Stimulated activated CD8-positive, alpha-beta memory T cell treated with anti-CD3 and anti-CD28 coated beads, Interleukin-7, amount 100 ng/mL, for 1 hour (primary cell): Measurements from ENCODE around the gene ZNF648.
"Not testable (repeated sequence)": the region's sequence is repeated elsewhere in the genome, so short reads cannot be mapped to it uniquely, and the experiment has no call there.

ENCODE experiments used
- DNase-seq, 2 donors: peaks; one replicate each; pipeline ENCODE4 v3.0.0-alpha.2; 2020; ENCODE audit warnings: low read depth in 2 of 2

ZNF648 gene, protein sequence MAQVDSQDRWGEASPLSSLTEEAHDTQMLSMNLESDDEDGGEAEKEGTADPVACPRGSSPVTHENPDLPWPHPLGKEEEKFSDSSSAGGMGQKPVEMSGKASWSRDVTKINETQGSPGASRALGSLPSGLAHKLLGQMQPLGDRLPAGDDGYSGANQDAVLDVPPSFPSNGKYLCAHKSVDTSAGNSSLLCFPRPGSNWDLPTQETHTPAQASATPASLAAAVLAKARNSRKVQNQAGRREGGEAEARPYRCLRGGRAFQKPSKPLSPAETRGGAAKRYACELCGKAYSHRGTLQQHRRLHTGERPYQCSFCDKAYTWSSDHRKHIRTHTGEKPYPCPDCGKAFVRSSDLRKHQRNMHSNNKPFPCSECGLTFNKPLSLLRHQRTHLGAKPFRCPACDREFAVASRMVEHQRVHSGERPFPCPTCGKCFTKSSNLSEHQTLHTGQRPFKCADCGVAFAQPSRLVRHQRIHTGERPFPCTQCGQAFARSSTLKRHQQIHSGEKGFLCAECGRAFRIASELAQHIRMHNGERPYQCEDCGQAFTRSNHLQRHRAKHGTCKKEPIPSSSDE

DNA sequence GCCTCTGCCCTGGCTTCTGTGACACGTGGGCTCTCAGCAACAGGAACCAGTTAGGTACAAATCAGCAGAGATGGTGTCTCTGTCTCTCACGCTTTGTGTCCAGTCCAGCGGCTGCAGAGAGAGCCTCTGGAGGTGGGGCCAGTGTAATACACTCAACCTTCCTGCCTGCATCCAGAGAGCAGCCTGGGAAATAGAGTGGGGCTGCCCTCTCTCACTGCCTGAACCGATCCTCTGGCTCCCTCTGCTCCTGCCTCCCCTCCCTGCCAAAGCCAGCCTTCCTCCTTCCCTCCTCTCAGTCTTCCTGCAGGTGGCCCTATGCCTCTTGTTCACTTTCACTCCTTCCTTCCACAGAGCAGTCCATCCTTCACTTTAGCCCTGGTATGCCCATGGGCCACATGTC is at the start of gene ZNF648:
ZNF648 (minus strand) TSS at position 119 of the 400 bp plus-strand sequence. CDS start 3,702 bp downstream, outside the sequence.
- DNase-seq, result no peak

DNA sequence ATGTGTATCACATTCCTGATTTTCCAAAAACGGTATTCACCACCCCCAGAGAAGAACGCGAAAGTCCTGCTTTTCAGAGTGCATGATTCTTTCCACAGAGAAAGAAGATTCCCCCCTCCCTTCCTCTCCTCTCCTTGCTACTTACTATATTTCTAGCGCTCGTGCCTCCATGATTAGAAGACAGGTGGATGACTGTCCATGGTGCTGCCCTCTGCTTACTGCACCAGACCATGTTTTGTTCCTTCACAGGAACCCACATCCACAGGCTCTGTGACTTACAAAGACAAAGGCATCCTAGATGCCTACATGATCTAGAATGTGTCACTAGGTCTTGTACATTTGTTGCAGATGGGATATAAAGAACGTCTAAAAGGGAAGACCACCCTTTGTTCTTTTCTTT is 49.1 kb upstream of the ZNF648 start:
- no peak for DNase-seq

DNA sequence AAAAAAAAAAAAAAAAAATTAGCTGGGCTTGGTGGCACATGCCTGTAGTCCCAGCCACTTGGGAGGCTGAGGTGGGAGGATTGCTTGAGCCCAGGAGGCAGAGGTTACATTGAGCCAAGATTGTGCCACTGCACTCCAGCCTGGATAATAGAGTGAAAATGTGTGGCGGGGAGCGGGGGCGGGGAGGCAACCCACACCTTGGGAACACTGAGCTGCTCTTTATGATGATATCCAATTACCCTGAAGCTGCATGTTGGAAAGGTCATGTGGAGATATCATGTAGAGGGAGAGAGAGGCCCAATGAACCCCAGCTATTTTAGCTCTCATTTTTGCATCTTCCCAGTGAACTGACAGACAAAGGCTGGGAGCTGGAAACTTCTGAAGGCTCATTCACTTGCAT is 48.3 kb upstream of the ZNF648 start:
- no peak for DNase-seq

DNA sequence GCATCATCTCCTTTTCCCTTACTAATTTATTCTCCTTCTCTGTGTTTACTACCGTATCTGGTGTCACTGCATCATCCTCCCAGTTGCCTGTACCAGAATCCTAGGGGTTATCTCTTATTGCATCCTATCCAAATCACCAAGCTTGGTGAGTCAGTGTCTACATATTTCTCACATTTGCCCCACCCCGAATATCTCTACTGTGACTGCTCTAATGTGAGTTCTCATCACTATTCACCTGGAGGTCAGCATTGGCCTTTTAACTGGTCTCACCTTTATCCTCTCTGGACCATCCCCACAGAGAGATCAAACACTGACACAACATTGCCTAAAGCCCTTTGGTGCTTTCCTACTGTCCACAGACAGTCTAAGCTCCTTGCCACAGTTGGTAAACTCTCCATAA is 45.7 kb upstream of the ZNF648 start:
- DNase-seq, result no peak

DNA sequence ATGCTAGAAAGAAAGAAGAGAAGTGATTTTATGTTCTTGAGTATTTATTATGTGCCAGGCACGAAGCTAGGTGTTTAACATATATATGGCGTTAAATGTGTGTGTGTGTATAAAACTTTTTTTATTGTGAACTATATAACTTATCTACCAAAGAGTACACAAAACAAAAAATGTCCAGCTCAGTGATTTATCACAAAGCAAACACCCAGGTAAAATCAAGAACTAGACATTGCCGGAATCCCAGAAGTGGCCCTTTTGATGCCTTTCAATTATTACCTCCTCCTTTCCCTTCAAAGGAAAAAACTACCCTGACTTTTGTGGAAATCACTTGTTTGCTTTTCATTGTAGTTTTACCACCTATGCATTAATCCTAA is 40.5 kb upstream of the ZNF648 start:
- no peak for DNase-seq

DNA sequence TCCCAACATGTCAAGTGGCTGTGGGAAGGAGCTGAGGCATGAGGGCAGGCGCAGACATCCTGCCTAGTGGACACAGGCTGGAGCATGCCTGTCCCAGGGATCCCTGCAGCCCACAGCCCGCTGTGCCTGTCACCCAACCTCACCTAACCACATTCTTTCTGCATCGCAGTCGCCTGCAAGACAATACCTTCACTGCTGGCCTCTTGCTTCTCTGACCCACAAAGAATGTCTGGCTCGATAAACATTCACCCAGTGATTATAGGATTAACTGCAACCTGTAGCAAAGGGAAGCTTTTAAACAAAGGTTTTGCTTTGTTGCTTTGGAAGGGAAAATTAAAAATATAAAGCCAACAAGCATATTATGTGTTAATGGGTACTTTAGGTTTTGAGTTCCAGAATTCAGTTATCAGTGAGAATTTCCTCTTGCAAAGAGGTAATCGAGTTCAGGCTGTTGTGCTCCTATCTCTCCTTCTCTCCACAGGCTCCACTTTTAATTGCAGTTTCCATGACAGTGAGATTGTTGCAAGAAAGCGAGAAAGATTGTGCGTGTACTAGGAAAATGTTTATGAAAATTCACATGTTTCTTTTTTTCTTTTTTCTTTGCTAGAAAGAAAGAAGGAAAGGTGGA is 40.0 kb upstream of the ZNF648 start:
- no peak for DNase-seq

DNA sequence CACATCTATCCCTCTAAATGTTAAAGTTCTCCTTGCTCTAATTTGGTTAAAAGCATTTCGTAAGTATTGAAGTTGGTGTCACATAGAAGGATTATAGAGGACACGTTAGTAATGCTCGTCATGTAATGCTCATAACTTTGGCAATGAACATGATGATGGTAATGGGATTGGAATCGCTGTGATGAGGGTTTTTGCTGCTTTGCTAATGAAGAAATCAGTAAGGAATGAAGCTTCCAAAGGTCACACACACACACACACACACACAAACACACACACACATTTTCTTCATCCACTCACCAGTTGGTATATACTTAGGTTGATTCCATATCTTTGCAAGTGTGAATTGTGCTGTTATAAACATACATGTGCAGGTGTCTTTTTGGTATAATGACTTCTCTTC is 36.8 kb upstream of the ZNF648 start:
- DNase-seq, result no peak

DNA sequence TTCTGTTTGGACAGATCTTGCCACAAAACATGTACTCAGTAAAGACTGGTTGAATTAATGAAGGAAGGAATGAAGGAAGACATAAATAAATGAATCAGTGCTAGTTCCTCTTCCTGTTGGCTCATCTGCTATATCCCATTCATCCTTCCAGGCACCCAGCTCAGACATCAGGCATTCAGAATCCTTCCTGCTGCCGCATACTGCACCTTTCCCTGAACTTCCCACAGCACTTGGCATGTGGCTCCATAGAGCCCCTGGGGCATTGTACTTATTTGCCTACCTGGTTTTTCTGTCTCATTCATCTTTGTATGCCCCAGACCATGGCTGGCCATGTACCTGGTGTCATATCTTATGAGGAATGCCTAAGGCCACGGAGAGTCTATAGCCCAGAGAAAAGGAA is 34.4 kb upstream of the ZNF648 start:
- no peak for DNase-seq

DNA sequence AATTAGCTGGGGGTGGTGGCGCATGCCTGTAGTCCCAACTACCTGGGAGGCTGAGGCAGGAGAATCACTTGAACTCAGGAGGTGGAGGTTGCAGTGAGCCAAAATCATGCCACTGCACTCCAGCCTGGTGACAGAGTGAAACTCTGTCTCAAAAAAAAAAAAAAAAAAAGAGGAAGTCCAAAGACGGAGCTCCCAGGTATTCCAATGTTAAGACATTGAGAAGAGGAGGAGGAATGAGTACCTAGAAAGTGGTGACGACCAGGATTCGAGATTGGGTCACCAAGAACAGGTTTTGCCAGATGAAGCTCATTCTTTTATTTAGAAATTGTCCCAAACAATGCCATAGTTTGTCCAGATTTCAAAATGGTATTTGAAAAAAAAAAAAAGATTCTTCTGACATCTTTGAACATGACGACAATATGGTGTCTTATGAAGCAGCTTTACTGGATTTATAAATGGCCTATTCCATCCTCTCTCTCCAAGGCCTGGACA is 33.0 kb upstream of the ZNF648 start:
- not testable (repeated sequence) for DNase-seq

DNA sequence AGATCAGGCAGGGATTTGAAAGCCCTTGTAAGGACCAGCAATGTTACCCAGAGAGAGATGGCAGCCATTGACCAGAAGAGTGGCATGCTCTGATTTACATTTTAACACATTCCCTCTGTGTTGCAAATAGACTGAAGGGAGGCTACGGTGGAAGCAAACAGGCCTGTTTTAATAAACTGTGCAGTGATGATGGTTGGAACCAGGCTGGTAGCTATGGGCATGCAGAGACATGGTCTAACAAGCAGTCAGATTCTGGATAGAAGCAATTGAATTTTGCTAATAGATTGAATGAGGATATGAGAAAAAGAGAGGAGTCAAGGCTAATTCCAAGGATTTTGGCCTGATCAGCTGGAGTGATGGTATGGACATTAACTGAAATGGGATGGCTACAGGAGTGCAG is 32.3 kb upstream of the ZNF648 start:
- DNase-seq, result no peak

DNA sequence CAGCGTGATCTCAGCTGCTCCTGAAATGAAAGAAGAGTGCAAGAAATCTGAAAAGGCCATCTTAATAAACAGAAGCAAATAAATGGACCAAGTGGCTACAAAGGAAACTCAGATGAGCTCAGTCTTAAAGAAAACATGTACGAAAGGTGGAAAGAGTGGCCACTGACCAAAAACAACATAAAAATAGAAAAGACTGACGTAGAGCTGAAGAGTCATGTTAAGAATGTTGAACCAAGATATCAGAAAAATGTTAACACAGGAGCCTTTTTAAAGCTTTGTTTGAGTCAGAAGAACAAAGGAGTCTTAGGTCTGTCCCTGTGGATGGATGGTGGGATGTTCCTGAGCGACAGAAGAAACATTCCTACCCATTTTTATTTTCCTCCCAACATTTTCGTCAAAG is 30.8 kb upstream of the ZNF648 start:
- DNase-seq, result no peak

DNA sequence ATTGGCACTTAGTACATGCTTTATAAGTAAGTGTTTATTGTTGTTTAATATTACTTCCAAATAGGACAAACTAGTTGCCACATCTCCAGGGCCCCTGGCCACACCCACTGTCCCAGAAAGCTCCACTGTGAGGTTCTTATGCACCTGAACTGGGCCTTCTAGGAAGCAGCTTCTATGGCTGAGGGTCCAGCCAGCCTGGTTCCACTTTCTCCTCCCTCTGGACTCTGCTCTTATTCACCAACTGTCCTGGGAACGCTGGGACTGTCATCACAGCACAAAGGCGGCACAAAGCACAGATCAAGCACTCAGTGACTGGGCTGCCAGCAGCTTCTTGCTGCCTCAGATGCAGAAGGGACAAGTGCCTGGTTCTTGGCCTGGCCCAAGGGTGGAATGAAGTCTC is 29.6 kb upstream of the ZNF648 start:
- no peak for DNase-seq

DNA sequence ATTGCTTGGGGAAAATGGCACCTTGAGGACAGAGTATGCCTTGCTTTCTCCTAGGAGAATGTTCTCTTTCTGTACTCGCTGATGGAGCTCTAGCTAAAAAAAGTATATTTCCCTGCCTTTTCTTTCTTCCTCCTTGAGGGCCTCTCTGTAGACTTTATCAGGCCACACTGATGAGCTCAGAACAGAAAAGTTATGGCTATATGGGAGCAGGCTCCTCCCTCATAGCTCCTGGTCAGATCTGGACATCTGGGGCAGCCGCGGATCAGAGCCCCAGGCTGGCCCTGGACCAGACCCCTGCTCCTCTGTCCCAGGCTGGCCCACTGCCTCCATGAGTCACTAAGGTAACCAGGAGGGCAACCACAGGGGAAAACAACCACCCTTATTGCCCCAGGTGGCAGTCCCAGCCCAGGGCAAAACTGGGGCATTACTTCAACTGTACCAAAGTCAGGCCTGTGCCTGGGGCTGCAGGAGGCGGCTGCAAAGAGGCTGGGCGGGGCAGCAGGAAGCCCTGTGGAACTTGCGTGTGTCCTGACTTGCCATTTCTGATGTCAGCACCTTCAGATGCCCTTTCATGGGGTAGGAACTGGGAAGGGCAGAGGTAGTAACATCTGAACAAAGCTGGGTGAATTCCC is 26.3 kb upstream of the ZNF648 start:
- DNase-seq, result no peak

DNA sequence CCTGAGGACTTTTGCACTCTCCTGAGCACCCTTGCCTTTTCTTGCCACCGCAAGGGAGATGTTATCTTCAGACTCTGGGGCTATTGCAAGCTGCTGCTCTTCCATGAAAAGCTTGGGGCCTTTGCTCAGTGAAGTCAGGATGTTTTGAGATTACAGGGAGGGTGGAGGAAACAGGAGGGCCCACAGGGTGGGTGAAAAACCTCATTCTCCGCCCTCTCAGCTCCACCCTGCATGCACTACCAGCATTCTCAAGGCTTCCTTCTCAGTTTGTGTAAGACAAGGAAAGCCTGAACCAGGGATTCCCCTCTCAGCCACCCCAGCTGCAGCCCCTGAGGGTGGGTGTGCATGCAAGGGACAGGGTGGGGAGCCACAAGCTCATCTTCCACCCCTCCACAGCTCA is 25.8 kb upstream of the ZNF648 start:
- DNase-seq, result no peak

DNA sequence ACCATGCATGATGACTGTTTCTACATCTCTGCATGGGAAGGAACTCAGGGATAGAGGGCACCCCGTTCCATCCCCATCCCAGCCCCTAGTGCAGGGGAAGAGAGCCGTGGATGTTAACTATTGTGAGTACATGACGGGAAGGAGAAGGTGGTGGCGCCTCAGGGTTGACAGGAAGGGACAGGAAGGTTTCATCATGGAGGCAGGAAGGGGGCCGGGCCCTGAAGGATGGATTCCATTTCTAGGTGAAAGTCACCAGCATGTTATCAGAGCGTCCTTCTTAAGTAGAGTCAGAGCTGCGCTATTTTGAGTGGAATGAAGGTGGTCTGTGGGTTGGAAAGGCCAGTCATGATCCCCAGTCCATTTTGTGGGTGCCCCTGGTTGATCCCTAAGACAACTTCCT is 25.1 kb upstream of the ZNF648 start:
- DNase-seq, result no peak

DNA sequence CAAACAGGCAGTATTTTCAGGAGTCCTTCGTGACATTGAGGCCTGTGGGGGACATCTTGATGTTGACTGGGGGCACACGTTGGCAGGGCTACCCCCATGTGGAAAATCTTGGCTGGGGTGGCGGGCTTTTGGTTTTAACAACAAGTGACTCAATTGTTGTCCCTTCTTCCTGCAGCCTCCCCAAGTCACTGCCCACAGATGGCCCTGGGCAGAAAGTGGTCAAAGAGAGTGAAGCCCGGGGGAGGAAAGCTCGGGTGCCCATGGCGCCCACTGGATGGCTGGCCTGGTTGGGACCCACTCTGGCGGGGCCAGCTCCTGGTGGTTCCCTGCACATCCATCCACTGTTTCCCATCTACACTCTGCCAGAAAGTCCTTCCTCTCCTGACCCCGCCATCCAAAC is 24.6 kb upstream of the ZNF648 start:
- DNase-seq, result no peak

DNA sequence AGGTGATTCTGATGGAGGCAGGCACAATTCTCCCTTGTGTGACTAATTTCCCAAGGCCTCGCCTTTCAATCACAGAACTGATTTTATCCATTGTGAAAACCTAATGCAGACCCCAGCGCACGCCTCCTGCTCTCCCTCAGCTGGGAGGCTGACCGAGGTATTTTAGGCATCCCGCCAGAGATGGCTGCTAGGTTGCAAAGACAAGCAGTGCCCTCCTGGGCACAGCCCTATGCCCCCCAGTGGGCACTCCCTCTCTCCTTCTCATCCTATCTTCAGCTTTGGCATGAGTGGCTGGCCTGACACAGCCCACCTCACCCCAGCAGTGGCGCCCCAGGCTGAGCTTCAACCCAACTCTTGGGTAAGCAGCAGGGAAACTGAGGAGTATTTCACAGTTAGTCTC is 24.2 kb upstream of the ZNF648 start:
- DNase-seq, result no peak

DNA sequence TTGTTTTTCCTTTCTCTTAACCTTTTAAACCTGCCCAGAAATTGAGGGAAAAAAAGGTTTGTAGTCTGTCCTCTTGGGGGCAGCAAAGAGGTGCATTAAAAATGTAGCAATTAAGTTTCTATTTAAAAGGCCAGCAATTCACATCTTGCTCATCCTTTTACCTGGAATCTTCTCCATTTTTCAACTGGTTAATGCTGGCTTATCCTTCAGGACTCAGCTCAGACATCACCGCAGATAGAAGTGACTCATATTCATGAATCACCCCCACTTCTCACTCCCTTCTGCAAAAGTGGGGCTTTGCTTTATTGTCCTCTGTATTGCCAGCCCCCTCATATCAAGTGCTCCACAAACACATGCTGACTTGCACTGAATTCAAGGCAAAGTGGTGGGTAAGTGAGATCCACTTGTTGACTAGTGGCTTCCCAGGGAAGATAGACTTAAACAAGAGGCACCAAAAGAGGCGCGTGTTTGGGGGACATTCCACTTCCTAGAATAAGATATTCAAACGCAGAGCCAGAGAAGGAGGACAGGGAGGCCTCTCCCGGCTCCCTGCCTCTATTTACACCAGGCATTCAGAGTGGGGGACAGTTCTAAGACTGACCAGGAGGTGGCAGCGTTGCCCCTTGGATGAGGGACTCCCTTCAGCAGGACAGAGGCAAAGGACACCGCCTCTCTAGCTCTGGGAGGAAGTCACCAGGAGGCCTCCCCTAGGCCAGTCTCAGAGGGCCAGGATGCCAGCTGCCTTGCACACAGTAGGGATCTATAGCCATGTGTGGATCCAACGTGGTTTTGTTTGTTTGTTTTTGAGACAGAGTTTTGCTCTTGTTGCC is 23.2 kb upstream of the ZNF648 start:
- peak; percentile 24 to 56 for DNase-seq

DNA sequence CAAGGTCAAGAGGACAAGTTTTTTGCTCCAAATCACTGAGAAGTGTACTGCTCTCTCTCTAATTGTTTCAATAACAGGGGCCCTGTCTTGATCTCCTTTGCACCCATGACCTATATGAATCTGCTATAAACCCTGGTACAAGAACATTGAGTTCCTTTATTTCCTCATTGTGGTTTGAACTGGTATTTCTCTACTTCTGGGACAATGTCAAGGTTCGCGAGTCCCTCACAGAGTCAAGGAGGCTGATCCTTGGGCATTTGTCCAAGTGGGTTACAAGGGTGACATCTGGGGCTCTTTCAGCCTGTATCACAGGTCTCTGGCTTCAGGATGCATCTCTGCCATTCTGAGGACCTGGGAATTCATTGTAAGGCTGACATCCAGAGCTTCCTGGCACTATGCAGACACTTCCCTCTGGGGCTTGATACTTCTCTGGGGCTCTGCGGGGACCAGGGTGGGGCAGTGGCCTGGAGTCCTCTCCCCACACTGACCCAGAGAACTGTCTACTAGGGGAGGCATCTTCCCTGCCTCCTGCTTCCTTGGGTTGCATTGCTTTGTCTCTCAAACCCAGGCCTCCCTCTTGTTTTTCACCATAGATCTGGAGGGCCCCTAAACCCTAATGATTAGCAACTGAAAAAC is 22.5 kb upstream of the ZNF648 start:
- no peak for DNase-seq

DNA sequence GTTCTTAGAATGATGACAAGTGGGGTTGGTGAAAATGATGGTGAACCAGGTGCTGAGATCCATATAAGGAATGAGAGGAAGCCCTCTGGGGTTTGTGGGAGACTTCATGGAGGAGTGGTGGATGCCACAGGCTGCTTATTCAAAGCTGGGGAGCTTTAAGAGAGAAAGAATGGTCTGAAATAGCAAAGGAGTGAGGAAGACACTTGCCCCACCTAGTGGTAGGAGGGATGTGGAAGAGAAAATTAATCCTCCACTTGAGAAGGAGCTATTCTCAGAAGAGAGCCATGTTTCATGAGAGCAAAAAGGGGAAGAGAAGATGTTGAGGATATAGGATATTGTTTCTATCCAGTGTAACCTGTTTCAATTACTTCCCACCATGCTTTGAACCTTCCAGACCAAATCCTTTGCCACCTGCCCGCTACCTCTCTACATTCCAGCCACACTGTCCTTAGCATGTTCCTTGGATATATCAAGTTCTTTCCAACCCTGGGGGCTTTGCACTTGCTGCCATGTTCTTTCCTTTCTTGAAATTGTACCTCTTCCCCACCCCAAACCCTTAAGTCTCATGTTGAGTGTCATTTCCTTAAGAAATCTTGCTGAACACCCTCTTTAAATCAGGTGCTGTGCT is 19.6 kb upstream of the ZNF648 start:
- DNase-seq, result no peak

DNA sequence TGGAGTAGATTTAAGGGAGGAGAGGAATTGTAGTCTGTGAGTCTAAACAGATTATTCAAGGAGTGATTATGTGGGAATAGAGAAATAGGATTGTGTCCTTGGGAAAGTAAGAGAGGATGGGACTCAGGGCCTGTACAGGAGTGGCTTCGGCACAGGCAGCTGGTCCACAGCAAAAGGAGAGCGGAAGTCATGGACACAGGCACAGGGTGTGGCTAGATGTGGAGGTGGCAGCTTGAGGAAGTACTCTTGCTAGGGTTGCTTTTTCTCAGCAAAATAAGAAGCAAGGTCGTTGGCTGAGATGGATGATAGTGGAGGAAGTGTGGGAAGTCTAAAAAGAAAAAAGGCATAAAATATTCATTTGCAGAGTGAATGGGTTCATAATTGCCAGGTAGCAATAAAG is 18.5 kb upstream of the ZNF648 start:
- no peak for DNase-seq
